Cardiac muscle cell (in vitro differentiated cells and primary cell): ENCODE results near the gene PHF2. TPM values are rescaled to one million over a fixed set of nuclear protein-coding genes. Genes with fewer than 3 reads are reported as not detected.

Experiments used
- DNase-seq, 2 donors: peaks; one replicate each; pipeline versions ENCODE4 v3.0.0 to v3.0.0-alpha.2; 2010 to 2017; ENCODE audit warnings: low read depth in 1 of 2, low spot score in 1 of 2
- H3K27ac ChIP-seq: fragments of 200-600 bp; sonication (generic); 2 replicates; pipeline ENCODE4 v1.5.1; 2016
- H3K27me3 ChIP-seq: fragments of 200-600 bp; sonication (generic); 2 replicates; pipeline ENCODE4 v1.6.0; 2016; ENCODE audit warnings: control low read depth
- H3K36me3 ChIP-seq: fragments of 200-600 bp; sonication (generic); 2 replicates; pipeline ENCODE4 v1.5.1; 2016; ENCODE audit warnings: control low read depth
- H3K4me1 ChIP-seq: fragments of 200-600 bp; sonication (generic); 2 replicates; pipeline ENCODE4 v1.8.1; 2017; ENCODE audit warnings: low read depth, mild to moderate bottlenecking, mixed run types
- H3K4me3 ChIP-seq: fragments of 200-600 bp; sonication (generic); 2 replicates; pipeline ENCODE4 v1.5.1; 2016; ENCODE audit warnings: mild to moderate bottlenecking
- H3K9me3 ChIP-seq: fragments of 200-600 bp; sonication (generic); 2 replicates; pipeline ENCODE4 v1.5.1; 2017; ENCODE audit warnings: low read depth, mild to moderate bottlenecking, control low read depth
- polyA plus RNA-seq: library from polyadenylated mRNA; unstranded; fragments of >200 nt; fragmentation: Nextera tagmentation; extraction: Ambion mirVana; gene quantifications from 2 replicates; pipeline ENCODE4 v1.2.1, GENCODE V29; 2016
- total RNA-seq: library from RNA; depleted of rRNA; stranded (reverse); fragments of >200 nt; gene quantifications from 2 replicates; pipeline ENCODE4 v1.2.3, GENCODE V29; 2016
- TF ChIP-seq, protein P1 (sequence below): IDR thresholded peaks from 2 replicates; pipeline ENCODE4 v1.5.1; 2012; ENCODE audit warnings: low read depth, mild to moderate bottlenecking, low read length

The PHF2 gene
- total and polyA plus RNA-seq, 2 experiments from 2014 or later = 14.1 to 33.7 TPM

DNA sequence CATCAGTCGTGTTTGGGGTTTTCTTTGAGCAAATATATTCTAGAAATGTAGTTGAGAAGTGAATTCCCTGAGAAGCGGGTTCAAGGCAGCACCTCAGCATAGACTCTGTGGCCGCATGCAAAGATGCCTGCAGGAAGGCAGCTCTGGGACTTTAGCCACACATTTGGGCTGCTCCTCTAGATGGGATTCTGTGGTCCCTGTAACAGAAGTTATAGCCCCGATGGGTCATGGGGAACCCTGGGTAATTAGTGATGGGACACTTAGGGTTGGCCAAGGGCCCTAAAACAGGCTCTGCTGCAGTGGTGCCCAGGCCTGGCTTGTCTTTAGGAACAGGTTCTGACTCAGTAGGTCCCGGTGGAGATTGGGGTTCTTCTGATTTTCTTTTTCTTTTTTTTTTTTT, 36.8 kb downstream of the PHF2 start:
- Histone ChIP-seq H3K27me3 (no peaks in the 10 kb centered on the region), H3K36me3 (no peaks in the 10 kb centered on the region), H3K4me1 (no peaks in the 10 kb centered on the region), H3K27ac (no peak overlapping the region), H3K4me3 (no peak overlapping the region), H3K9me3 (no peaks in the 10 kb centered on the region)
- no peak for DNase-seq
- TF ChIP-seq, protein P1, sequence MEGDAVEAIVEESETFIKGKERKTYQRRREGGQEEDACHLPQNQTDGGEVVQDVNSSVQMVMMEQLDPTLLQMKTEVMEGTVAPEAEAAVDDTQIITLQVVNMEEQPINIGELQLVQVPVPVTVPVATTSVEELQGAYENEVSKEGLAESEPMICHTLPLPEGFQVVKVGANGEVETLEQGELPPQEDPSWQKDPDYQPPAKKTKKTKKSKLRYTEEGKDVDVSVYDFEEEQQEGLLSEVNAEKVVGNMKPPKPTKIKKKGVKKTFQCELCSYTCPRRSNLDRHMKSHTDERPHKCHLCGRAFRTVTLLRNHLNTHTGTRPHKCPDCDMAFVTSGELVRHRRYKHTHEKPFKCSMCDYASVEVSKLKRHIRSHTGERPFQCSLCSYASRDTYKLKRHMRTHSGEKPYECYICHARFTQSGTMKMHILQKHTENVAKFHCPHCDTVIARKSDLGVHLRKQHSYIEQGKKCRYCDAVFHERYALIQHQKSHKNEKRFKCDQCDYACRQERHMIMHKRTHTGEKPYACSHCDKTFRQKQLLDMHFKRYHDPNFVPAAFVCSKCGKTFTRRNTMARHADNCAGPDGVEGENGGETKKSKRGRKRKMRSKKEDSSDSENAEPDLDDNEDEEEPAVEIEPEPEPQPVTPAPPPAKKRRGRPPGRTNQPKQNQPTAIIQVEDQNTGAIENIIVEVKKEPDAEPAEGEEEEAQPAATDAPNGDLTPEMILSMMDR = no peak

DNA sequence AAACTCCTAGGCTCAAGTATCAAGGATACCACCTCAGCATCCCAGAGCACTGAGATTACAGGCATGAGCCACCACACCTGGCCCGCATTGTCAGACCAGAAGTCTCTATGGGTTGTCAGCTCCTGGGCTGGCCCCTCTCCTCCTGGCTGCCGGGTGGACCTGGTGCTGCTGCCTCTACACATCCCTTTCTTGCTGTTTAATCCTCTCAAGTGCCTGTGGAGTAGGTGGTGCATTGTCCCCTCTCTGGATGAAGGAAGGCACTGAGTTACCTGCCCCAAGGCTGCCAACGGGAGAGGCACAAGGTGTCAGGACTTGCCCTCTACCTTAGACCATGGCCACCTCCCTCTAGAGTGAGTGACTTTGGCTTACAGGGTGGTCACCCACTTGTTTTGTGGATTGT, 37.4 kb downstream of the PHF2 start:
- H3K36me3 ChIP-seq = no peaks in the 10 kb centered on the region
- DNase-seq = no peak
- no peaks in the 10 kb centered on the region for H3K4me1 ChIP-seq
- H3K4me3 ChIP-seq = no peak overlapping the region
- no peaks in the 10 kb centered on the region for H3K9me3 ChIP-seq
- H3K27ac ChIP-seq = no peak overlapping the region
- TF ChIP-seq, protein P1 = no peak
- no peaks in the 10 kb centered on the region for H3K27me3 ChIP-seq

DNA sequence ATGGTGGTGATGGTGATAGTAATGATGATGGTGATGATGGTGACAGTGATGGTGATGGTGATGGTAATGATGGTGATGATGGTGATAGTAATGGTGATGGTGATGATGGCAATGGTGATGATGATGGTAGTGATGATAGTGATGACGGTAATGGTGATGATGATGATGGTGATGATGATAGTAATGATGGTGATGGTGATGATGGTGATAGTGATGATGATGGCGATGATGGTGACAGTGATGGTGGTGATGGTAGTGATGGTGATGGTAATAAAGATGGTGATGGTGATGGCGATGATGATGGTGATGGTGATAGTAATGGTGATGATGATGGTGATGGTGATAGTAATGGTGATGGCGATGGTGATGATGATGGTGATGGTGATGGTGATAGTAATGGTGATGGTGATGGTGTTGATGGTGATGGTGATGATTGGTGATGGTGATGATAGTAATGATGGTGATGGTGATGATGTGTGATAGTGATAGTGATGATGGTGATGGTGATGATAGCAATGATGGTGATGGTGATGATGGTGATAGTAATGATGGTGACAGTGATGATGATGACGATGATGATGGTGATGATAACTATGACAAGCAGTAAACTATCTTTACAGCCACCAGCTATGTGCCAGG, 38.6 kb downstream of the PHF2 start:
- no peaks in the 10 kb centered on the region for H3K27me3 ChIP-seq
- DNase-seq = no peak
- TF ChIP-seq, protein P1 = no peak
- H3K4me3 ChIP-seq = no peak overlapping the region
- H3K4me1 ChIP-seq = no peaks in the 10 kb centered on the region
- H3K36me3 ChIP-seq = no peaks in the 10 kb centered on the region
- H3K27ac ChIP-seq = no peak overlapping the region
- H3K9me3 ChIP-seq = no peaks in the 10 kb centered on the region

DNA sequence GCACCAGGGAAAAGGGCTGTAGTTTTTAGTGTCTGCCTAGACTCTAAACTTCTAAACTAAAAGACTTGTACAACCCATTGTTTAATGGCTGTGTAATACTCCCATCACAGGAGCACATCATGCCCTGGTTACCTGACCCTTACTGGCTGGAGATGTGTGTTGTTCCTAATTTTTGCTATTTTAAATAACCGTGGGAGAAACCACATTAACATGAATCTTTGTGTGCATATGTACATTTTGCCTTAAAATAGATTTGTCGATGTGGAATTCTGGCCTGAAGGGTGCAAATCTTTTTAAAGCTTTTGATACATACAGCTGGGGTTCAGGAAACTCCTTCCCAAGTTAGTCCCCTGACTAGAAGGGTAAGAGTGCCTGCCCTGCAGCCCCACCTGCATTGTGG, 39.7 kb downstream of the PHF2 start:
- no peak overlapping the region for H3K4me3 ChIP-seq
- no peaks in the 10 kb centered on the region for H3K9me3 ChIP-seq
- no peak overlapping the region for H3K27ac ChIP-seq
- H3K4me1 ChIP-seq = no peaks in the 10 kb centered on the region
- no peaks in the 10 kb centered on the region for H3K36me3 ChIP-seq
- no peak for DNase-seq
- H3K27me3 ChIP-seq = no peaks in the 10 kb centered on the region
- TF ChIP-seq, protein P1 = no peak

DNA sequence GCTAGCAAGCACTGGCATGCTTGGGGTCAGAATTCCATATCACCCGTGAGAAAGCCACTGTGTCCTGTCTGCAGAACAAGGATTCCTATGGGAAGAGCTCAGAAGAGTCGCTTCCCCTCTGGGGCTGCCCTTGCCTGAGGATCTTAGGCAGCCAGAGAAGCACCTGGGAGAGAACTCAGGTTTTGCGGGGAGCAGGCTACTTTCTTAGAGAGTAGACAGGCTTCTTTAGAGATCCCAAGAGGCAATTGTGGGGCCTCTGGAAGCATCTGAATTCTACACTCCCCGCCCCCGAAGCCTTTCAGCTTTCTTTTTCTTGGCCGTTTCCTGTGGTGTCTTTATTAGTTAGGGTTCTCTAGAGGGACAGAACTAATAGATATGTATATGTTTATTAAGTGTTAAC, 40.9 kb downstream of the PHF2 start:
- H3K4me3 ChIP-seq = no peak overlapping the region
- no peaks in the 10 kb centered on the region for H3K4me1 ChIP-seq
- no peak for DNase-seq
- no peaks in the 10 kb centered on the region for H3K36me3 ChIP-seq
- H3K27me3 ChIP-seq = no peaks in the 10 kb centered on the region
- TF ChIP-seq, protein P1 = no peak
- H3K9me3 ChIP-seq = no peaks in the 10 kb centered on the region
- H3K27ac ChIP-seq = no peak overlapping the region
